HepG2 (cell line): ENCODE data around the gene AADACL4. TPM values are rescaled to one million over a fixed set of nuclear protein-coding genes. Genes with fewer than 3 reads are reported as not detected.

Source experiments
- ATAC-seq: fragments of 200-7000 bp; cut with Tn5 transposase; 3 replicates; pipeline ENCODE4 v1.9.1; 2020; ENCODE audit warnings: mild to moderate bottlenecking, moderate library complexity
- BruUV-seq: library from RNA; stranded (reverse); fragments of 400-500 nt; replicated peaks from 2 replicates; lab custom pipeline; 2021; lab: Mats Ljungman, UMichigan
- CTCF ChIA-PET: fragments of 300-600 bp; formaldehyde crosslinking; extraction: SDS; loops from one replicate; lab custom pipeline; 2021; ENCODE audit warnings: low total read pairs, inconsistent platforms, low intra/inter-chr PET ratio; lab: Yijun Ruan, JAX
- POLR2A ChIA-PET: fragments of 350-600 bp; sonication (Branson Sonifier 250); formaldehyde crosslinking; loops from one replicate; lab custom pipeline; 2020; ENCODE audit warnings: antibody characterized with exemption, inconsistent platforms; lab: Yijun Ruan, JAX
- DNase-seq: peaks from one replicate; pipeline ENCODE4 v3.0.0-alpha.2; 2015; ENCODE audit warnings: low spot score
- FAIRE-seq: peaks from 3 replicates; lab custom pipeline; 2011; peaks lifted over from hg19 to GRCh38; lab: Jason Lieb, UNC
- H2AFZ ChIP-seq: one replicate; pipeline ENCODE4 v1.6.1; 2011; ENCODE audit warnings: low read length, inconsistent platforms
- H3K27ac ChIP-seq: fragments of 300-600 bp; 3 replicates; pipeline ENCODE4 v1.8.0; 2011; ENCODE audit warnings: mixed run types, mild to moderate bottlenecking, mixed read lengths, low read length, inconsistent platforms; ENCODE audit not compliant: insufficient read depth; ENCODE audit errors: extremely low read length
- H3K27me3 ChIP-seq, 2 experiments: fragments of 200-600 bp in 1 of 2; 2 replicates in 1 of 2; 3 replicates in 1 of 2; pipeline versions ENCODE4 v1.6.0 to v1.8.0; 2011; ENCODE audit warnings: low read length in 2 of 2, mild to moderate bottlenecking in 2 of 2, moderate library complexity in 2 of 2, inconsistent platforms in 1 of 2; ENCODE audit not compliant: insufficient read depth in 2 of 2, control insufficient read depth in 1 of 2
- H3K36me3 ChIP-seq, 2 experiments: fragments of 200-600 bp in 1 of 2; replicated peaks in 1 of 2; 2 replicates in 1 of 2; 3 replicates in 1 of 2; pipeline versions ENCODE4 v1.5.1 to v1.8.0; 2011; ENCODE audit warnings: low read length in 2 of 2, inconsistent platforms in 1 of 2; ENCODE audit not compliant: insufficient read depth in 2 of 2, control insufficient read depth in 1 of 2
- H3K4me1 ChIP-seq: 2 replicates; pipeline ENCODE4 v1.5.1; 2012; ENCODE audit warnings: low read length, inconsistent platforms; ENCODE audit not compliant: insufficient read depth
- H3K4me2 ChIP-seq: 2 replicates; pipeline ENCODE4 v1.6.0; 2011; ENCODE audit warnings: low read depth, low read length, inconsistent platforms
- H3K4me3 ChIP-seq, 3 experiments: fragments of 200-600 bp in 1 of 3; sonication (generic), shearing (Covaris generic) in 1 of 3; replicated peaks in 1 of 3; 2 replicates each; pipeline ENCODE4 v1.5.1; 2011 to 2016; ENCODE audit warnings: low read length in 3 of 3, inconsistent platforms in 2 of 3, low read depth in 2 of 3, mild to moderate bottlenecking in 2 of 3, control low read depth in 1 of 3, mixed read lengths in 1 of 3; ENCODE audit not compliant: insufficient read depth in 1 of 3
- H3K79me2 ChIP-seq: one replicate; pipeline ENCODE4 v1.6.1; 2011; ENCODE audit warnings: low read length, inconsistent platforms; ENCODE audit not compliant: insufficient read depth
- H3K9ac ChIP-seq: 2 replicates; pipeline ENCODE4 v1.6.0; 2011; ENCODE audit warnings: mild to moderate bottlenecking, low read depth, low read length, inconsistent platforms; ENCODE audit not compliant: insufficient read depth
- H3K9me3 ChIP-seq: 2 replicates; pipeline ENCODE4 v1.5.1; 2012; ENCODE audit warnings: mild to moderate bottlenecking, low read length
- H4K20me1 ChIP-seq: 2 replicates; pipeline ENCODE4 v1.6.0; 2011; ENCODE audit warnings: inconsistent platforms, mild to moderate bottlenecking, low read length, moderate library complexity; ENCODE audit not compliant: insufficient read depth
- GPN1 ChIP-seq: sonication (generic); formaldehyde crosslinking; IDR thresholded peaks from 2 replicates; pipeline ENCODE4 v1.5.1; 2020; ENCODE audit warnings: missing genetic modification reagents, borderline replicate concordance
- MYC ChIP-seq: sonication (generic); formaldehyde crosslinking; IDR thresholded peaks from 2 replicates; pipeline ENCODE4 v1.9.0; 2021; ENCODE audit warnings: missing genetic modification reagents, borderline replicate concordance
- NBN ChIP-seq: fragments of 450-650 bp; conservative IDR thresholded peaks from 2 replicates; pipeline ENCODE4 v1.6.1; 2017
- RNF2 ChIP-seq: fragments of 450-650 bp; conservative IDR thresholded peaks from 2 replicates; pipeline ENCODE4 v1.6.1; 2016; ENCODE audit warnings: low read depth
- SALL2 ChIP-seq: sonication (generic); formaldehyde crosslinking; IDR thresholded peaks from 2 replicates; pipeline ENCODE4 v1.8.1; 2023; ENCODE audit warnings: mild to moderate bottlenecking, missing genetic modification reagents, inconsistent platforms
- SAP130 ChIP-seq: IDR thresholded peaks from 2 replicates; pipeline ENCODE4 v1.6.1; 2016; ENCODE audit warnings: low read depth
- U2AF1 ChIP-seq: fragments of 200-400 bp; formaldehyde crosslinking; optimal IDR thresholded peaks from 2 replicates; pipeline ENCODE3; 2017; ENCODE audit warnings: mild to moderate bottlenecking, low read depth, low read length
- ZBTB33 ChIP-seq: sonication (generic); formaldehyde crosslinking; IDR thresholded peaks from 2 replicates; pipeline ENCODE4 v1.4.0; 2020; ENCODE audit warnings: missing genetic modification reagents
- ZNF235 ChIP-seq: sonication (generic); formaldehyde crosslinking; IDR thresholded peaks from 2 replicates; pipeline ENCODE4 v1.8.1; 2023; ENCODE audit warnings: mild to moderate bottlenecking, missing genetic modification reagents, borderline replicate concordance
- ZNF512B ChIP-seq: sonication (generic); formaldehyde crosslinking; IDR thresholded peaks from 2 replicates; pipeline ENCODE4 v1.5.1; 2020; ENCODE audit warnings: missing genetic modification reagents, mild to moderate bottlenecking, borderline replicate concordance
- WGBS: methylation state at CpG from one replicate; pipeline ENCODE4 v1.1.6; 2017; ENCODE audit warnings: low lambda C conversion rate; 5-methylcytosine and 5-hydroxymethylcytosine counted together
- in situ Hi-C: cut with HindIII; loops from 2 replicates; pipeline ENCODE4 v1.10.0; 2017; ENCODE audit warnings: low pct_unique_long_range_greater_than_20kb; ENCODE audit not compliant: extremely low pct_ligation_motif_present
- intact Hi-C: fragments of 100-400 bp; cut with micrococcal nuclease; formaldehyde crosslinking; loops from one replicate; pipeline ENCODE4 v1.10.0; 2022; ENCODE audit not compliant: unreplicated experiment
- polyA plus RNA-seq, 8 experiments: library from polyadenylated mRNA; depleted of rRNA in 3 of 8; stranded (reverse) in 7 of 8; unstranded in 1 of 8; fragments of >200 nt; fragmentation: Illumina TruSeq in 4 of 8; extraction: Trizol in 4 of 8; gene quantifications; 2 replicates each; pipeline versions ENCODE4 v1.2.1 to v1.2.3, GENCODE V29; 2011 to 2016; ENCODE audit warnings: low read depth in 4 of 8, missing spikeins in 1 of 8, mixed read lengths in 1 of 8; ENCODE audit not compliant: insufficient read depth in 1 of 8
- total RNA-seq, 5 experiments: library from RNA; depleted of rRNA; stranded (reverse); fragments of >200 nt; fragmentation: Illumina TruSeq; extraction: Trizol; gene quantifications; 2 replicates each; pipeline ENCODE4 v1.2.3, GENCODE V29; 2016; ENCODE audit warnings: low read depth in 1 of 5

The AADACL4 gene
- total and polyA plus RNA-seq, 2 of the 13 experiments (the other 11 are each of a cell fraction or from before 2014, with no cell fraction given): not detected

- in situ Hi-C loops: no loop called here
- TF ChIP-seq NBN (no peak), MYC (CRISPR knock-in tag) (no peak), RNF2 (no peak), GPN1 (no peak), ZNF235 (CRISPR knock-in tag) (no peak)
- ChIA-PET POLR2A (no interaction called here), CTCF (no interaction called here)
- no peak for DNase-seq
- ATAC-seq: no peak
- H3K36me3 ChIP-seq: no peaks in the 10 kb centered on the region
- whole genome bisulfite sequencing: 0% methylated on average over 3 of the region's 3 CpGs
- H3K9me3 ChIP-seq: no peaks in the 10 kb centered on the region
- H3K79me2 ChIP-seq: no peaks in the 10 kb centered on the region
- peaks cover 2 to 12% of the 10 kb centered on the region in 2 experiments; a peak in 3 of 5 replicates for H3K27me3 ChIP-seq
- H3K27ac ChIP-seq: no peak overlapping the region
- no peak overlapping the region for H3K9ac ChIP-seq
- BruUV-seq: no TSS peak
- FAIRE-seq: no peak
- H3K4me2 ChIP-seq: no peak overlapping the region
- H4K20me1 ChIP-seq: no peaks in the 10 kb centered on the region
- intact Hi-C loops: no loop called here
- H3K4me3 ChIP-seq: no peak overlapping the region
- H2AFZ ChIP-seq: no peak overlapping the region
- no peaks in the 10 kb centered on the region for H3K4me1 ChIP-seq
Measured at GRCh38 chr1:12711536-12711935, 67.7 kb downstream of the AADACL4 start.

- intact Hi-C loops: no loop called here
- ChIA-PET POLR2A (no interaction called here), CTCF (no interaction called here)
- H3K27me3 ChIP-seq: peaks cover 2 to 13% of the 10 kb centered on the region in 2 experiments; a peak in 3 of 5 replicates
- H3K9me3 ChIP-seq: no peaks in the 10 kb centered on the region
- H3K4me3 ChIP-seq: no peak overlapping the region
- H3K36me3 ChIP-seq: no peaks in the 10 kb centered on the region
- DNase-seq (no peak), ATAC-seq (no peak), FAIRE-seq (no peak)
- 0% methylated on average over 1 of the region's 1 CpG for WGBS
- no peak overlapping the region for H2AFZ ChIP-seq
- in situ Hi-C loops: no loop called here
- H3K9ac ChIP-seq: no peak overlapping the region
- H3K27ac ChIP-seq: no peak overlapping the region
- H3K4me2 ChIP-seq: no peak overlapping the region
- no peaks in the 10 kb centered on the region for H3K79me2 ChIP-seq
- no peaks in the 10 kb centered on the region for H4K20me1 ChIP-seq
- no peaks in the 10 kb centered on the region for H3K4me1 ChIP-seq
- no TSS peak for BruUV-seq
- TF ChIP-seq U2AF1: no peak
- TF ChIP-seq ZNF512B: no peak
- TF ChIP-seq SALL2 (CRISPR knock-in tag): no peak
- TF ChIP-seq ZBTB33: no peak
- TF ChIP-seq SAP130 (CRISPR knock-in tag): no peak
Measured at GRCh38 chr1:12712076-12712475, 68.2 kb downstream of the AADACL4 start.
